Osteoblast (primary cell): ENCODE data around the gene FOLR3. TPM values are rescaled to one million over a fixed set of nuclear protein-coding genes. Genes with fewer than 3 reads are reported as not detected.
"Not testable (repeated sequence)": the region's sequence is repeated elsewhere in the genome, so short reads cannot be mapped to it uniquely, and the experiment has no call there.

Experiments used
- DNase-seq: peaks from one replicate; pipeline ENCODE4 v3.0.0; 2011; ENCODE audit warnings: low spot score, mixed read lengths; ENCODE audit not compliant: insufficient read length; ENCODE audit errors: missing footprints
- H2AFZ ChIP-seq: 2 replicates; pipeline ENCODE4 v1.6.0; 2011; ENCODE audit warnings: mild to moderate bottlenecking, low read length
- H3K27ac ChIP-seq: 2 replicates; pipeline ENCODE4 v1.5.1; 2011; ENCODE audit warnings: mild to moderate bottlenecking, low read depth, low read length, moderate library complexity
- H3K27me3 ChIP-seq: 2 replicates; pipeline ENCODE4 v1.6.0; 2012; ENCODE audit warnings: mild to moderate bottlenecking, control low read depth, inconsistent platforms, low read length, moderate library complexity; ENCODE audit not compliant: insufficient read depth
- H3K36me3 ChIP-seq: 2 replicates; pipeline ENCODE4 v1.5.1; 2011; ENCODE audit warnings: mild to moderate bottlenecking, low read length, control low read depth, moderate library complexity; ENCODE audit not compliant: insufficient read depth
- H3K4me1 ChIP-seq: 2 replicates; pipeline ENCODE4 v1.5.1; 2011; ENCODE audit warnings: mild to moderate bottlenecking, low read length, control low read depth, moderate library complexity; ENCODE audit not compliant: insufficient read depth
- H3K4me2 ChIP-seq: 2 replicates; pipeline ENCODE4 v1.6.0; 2011; ENCODE audit warnings: mild to moderate bottlenecking, low read length; ENCODE audit not compliant: insufficient read depth
- H3K4me3 ChIP-seq: fragments of 200-600 bp; sonication (generic); 3 replicates; pipeline ENCODE4 v1.5.1; 2012; ENCODE audit warnings: mild to moderate bottlenecking, low read length, inconsistent platforms; ENCODE audit not compliant: insufficient read depth
- H3K79me2 ChIP-seq: 2 replicates; pipeline ENCODE4 v1.6.0; 2012; ENCODE audit warnings: mild to moderate bottlenecking, low read length, control low read depth, inconsistent platforms; ENCODE audit not compliant: insufficient read depth
- H3K9me3 ChIP-seq: 2 replicates; pipeline ENCODE4 v1.5.1; 2011; ENCODE audit warnings: low read depth, low read length, control low read depth
- H4K20me1 ChIP-seq: 2 replicates; pipeline ENCODE4 v1.6.0; 2012; ENCODE audit warnings: mild to moderate bottlenecking, low read length, control low read depth; ENCODE audit not compliant: insufficient read depth
- CTCF ChIP-seq: IDR thresholded peaks from 2 replicates; pipeline ENCODE4 v1.5.1; 2011; ENCODE audit warnings: mild to moderate bottlenecking, low read depth, low read length, moderate library complexity; ENCODE audit errors: extremely low read depth
- total RNA-seq: library from RNA; depleted of rRNA; stranded (reverse); fragments of >200 nt; gene quantifications from 2 replicates; pipeline ENCODE4 v1.2.3, GENCODE V29; 2012

Gene FOLR3
- total RNA-seq, 1 donor, result 1.1 TPM

DNA sequence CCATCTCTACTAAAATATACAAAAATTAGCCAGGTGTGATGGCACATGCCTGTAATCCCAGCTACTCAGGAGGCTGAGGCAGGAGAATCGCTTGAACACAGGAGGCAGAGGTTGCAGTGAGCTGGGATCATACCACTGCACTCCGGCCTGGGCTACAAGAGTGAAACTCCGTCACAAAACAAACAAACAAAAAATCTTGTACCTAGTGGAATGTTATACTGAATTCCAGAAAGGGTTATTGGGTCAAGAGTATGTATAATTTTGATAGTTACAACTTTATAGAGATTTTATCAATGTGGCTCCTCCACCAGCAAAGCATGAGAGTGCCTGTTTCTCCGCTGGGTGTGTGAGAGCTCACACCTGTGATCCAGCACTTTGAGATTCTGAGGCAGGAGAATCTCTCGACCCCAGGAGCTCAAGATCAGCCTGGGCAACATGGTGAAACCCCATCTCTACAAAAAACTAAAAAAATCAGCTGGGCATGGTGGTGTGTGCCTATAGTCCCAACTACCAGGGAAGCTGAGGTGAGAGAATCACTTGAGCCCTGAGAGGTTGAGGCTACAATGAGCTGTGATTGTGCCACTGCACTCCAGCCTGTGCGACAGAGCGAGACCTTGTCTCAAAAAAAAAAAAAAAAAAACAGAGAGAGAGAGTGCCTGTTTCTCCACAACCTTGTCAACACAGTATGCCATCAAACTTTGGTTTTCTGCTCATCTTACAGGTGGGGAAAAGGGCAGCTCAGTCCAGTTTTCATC lies 43.7 kb downstream of the FOLR3 start:
- no peaks in the 10 kb centered on the region for H3K36me3 ChIP-seq
- H3K27me3 ChIP-seq, result peaks cover 6% of the 10 kb centered on the region
- no peak for DNase-seq
- H3K79me2 ChIP-seq, result no peaks in the 10 kb centered on the region
- TF ChIP-seq CTCF, result no peak
- H2AFZ ChIP-seq, result no peak overlapping the region
- no peaks in the 10 kb centered on the region for H4K20me1 ChIP-seq
- H3K9me3 ChIP-seq, result no peaks in the 10 kb centered on the region
- H3K4me2 ChIP-seq, result no peak overlapping the region
- H3K4me1 ChIP-seq, result peaks cover 11% of the 10 kb centered on the region
- no peak overlapping the region for H3K27ac ChIP-seq
- no peak overlapping the region for H3K4me3 ChIP-seq

- TF ChIP-seq CTCF, result no peak
- no peak overlapping the region for H3K4me3 ChIP-seq
- peaks cover 11% of the 10 kb centered on the region for H3K4me1 ChIP-seq
- no peaks in the 10 kb centered on the region for H3K36me3 ChIP-seq
- H2AFZ ChIP-seq, result no peak overlapping the region
- H4K20me1 ChIP-seq, result no peaks in the 10 kb centered on the region
- H3K27me3 ChIP-seq, result peaks cover 6% of the 10 kb centered on the region
- H3K9me3 ChIP-seq, result no peaks in the 10 kb centered on the region
- peak; percentile 78 for DNase-seq
- no peak overlapping the region for H3K27ac ChIP-seq
- H3K4me2 ChIP-seq, result no peak overlapping the region
- H3K79me2 ChIP-seq, result no peaks in the 10 kb centered on the region
These were observed 44.4 kb downstream of the FOLR3 start for GRCh38 chr11:72179804-72180396.

GRCh38 chr11:72180892-72181552 lies 45.5 kb downstream of the FOLR3 start:
- DNase-seq, H3K27ac ChIP-seq, H4K20me1 ChIP-seq, H3K4me3 ChIP-seq, H3K27me3 ChIP-seq, H3K9me3 ChIP-seq, H2AFZ ChIP-seq, H3K79me2 ChIP-seq, H3K4me2 ChIP-seq, H3K36me3 ChIP-seq: not testable (repeated sequence)
- peaks cover 11% of the 10 kb centered on the region for H3K4me1 ChIP-seq

DNA sequence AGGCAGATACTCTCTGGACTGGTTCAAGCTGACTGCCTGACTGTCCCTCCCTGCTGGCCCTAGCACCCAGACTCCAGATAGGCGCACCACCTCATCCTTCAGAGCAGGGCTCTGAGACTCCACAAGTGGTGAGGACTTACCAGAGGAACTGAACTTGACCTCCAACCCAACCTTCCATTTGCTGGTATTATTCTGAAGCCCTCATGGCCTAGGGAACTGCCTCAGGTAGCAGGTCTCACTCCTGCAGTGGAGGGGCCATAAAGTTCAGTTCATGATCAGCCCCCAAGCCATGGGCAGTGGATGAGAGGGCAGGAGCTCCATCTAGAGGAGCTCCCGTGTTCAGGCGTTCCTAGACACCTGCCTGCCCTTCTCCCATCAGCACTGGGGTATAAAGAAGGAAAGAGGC lies 46.0 kb downstream of the FOLR3 start:
- H3K4me1 ChIP-seq, result peaks cover 11% of the 10 kb centered on the region
- not testable (repeated sequence) for H3K9me3 ChIP-seq, H3K27me3 ChIP-seq, DNase-seq, H2AFZ ChIP-seq, H3K36me3 ChIP-seq, H4K20me1 ChIP-seq, H3K4me2 ChIP-seq, H3K4me3 ChIP-seq, H3K79me2 ChIP-seq
- TF ChIP-seq CTCF, result peak; percentile 38
- H3K27ac ChIP-seq, result peak overlapping the region; percentile 28
